Upper lobe of left lung (tissue), 4 donors: ENCODE measurements around the gene CFAP74.

ENCODE experiments used
- CTCF ChIP-seq, 6 experiments: fragments of 450-650 bp in 4 of 6; fragments of 200-600 bp in 2 of 6; sonication (generic) in 2 of 6; IDR thresholded peaks; one replicate each; pipeline ENCODE4 v1.5.1; 2016 to 2019; ENCODE audit warnings: antibody characterized with exemption in 6 of 6
- POLR2A ChIP-seq, 4 donors: fragments of 450-650 bp; IDR thresholded peaks; one replicate each; pipeline ENCODE4 v1.5.1; 2016 to 2017; ENCODE audit warnings: antibody characterized with exemption in 4 of 4, mild to moderate bottlenecking in 2 of 4

- no peak for TF ChIP-seq CTCF (IDR thresholded peaks at IDR 0.05)
- TF ChIP-seq POLR2A (IDR thresholded peaks at IDR 0.05): no peak
Measured at GRCh38 chr1:1929639-1930545, 73.7 kb downstream of the CFAP74 start.
